Lung (tissue), 12 donors: ENCODE measurements around the gene ZNF648. TPM values are rescaled to one million over a fixed set of nuclear protein-coding genes. Genes with fewer than 3 reads are reported as not detected.
"Not testable (repeated sequence)": the region's sequence is repeated elsewhere in the genome, so short reads cannot be mapped to it uniquely, and the experiment has no call there.

Experiments used
- ATAC-seq: fragments of 200-7000 bp; cut with Tn5 transposase; one replicate; pipeline ENCODE4 v1.9.1; 2020; ENCODE audit warnings: moderate number of reproducible peaks; ENCODE audit not compliant: insufficient read depth, low FRiP score
- DNase-seq, 3 donors: peaks; one replicate each; pipeline ENCODE4 v3.0.0-alpha.2; 2013 to 2017
- H3K27ac ChIP-seq, 2 donors: one replicate each; pipeline ENCODE4 v1.5.1; 2013; ENCODE audit warnings: mild to moderate bottlenecking in 2 of 2, moderate library complexity in 2 of 2, control low read depth in 1 of 2, inconsistent platforms in 1 of 2, low read depth in 1 of 2, low read length in 1 of 2
- H3K27me3 ChIP-seq, 3 donors: one replicate each; pipeline ENCODE4 v1.5.1; 2013; ENCODE audit warnings: low read length in 2 of 3; ENCODE audit not compliant: control insufficient read depth in 3 of 3, insufficient read depth in 3 of 3
- H3K36me3 ChIP-seq, 4 donors: one replicate each; pipeline ENCODE4 v1.5.1; 2013; ENCODE audit warnings: low read length in 4 of 4, mild to moderate bottlenecking in 1 of 4, moderate library complexity in 1 of 4; ENCODE audit not compliant: control insufficient read depth in 4 of 4, insufficient read depth in 4 of 4
- H3K4me1 ChIP-seq, 5 donors: one replicate each; pipeline ENCODE4 v1.5.1; 2013; ENCODE audit warnings: low read length in 5 of 5, mild to moderate bottlenecking in 2 of 5, moderate library complexity in 1 of 5; ENCODE audit not compliant: control insufficient read depth in 5 of 5, insufficient read depth in 5 of 5
- H3K4me3 ChIP-seq: one replicate; pipeline ENCODE4 v1.5.1; 2013; ENCODE audit warnings: mild to moderate bottlenecking, control low read depth, moderate library complexity
- H3K9ac ChIP-seq, 2 donors: one replicate each; pipeline ENCODE4 v1.5.1; 2013; ENCODE audit warnings: low read length in 2 of 2, control low read depth in 1 of 2; ENCODE audit not compliant: insufficient read depth in 1 of 2
- H3K9me3 ChIP-seq, 4 donors: one replicate each; pipeline ENCODE4 v1.5.1; 2013; ENCODE audit warnings: low read length in 3 of 4, mild to moderate bottlenecking in 1 of 4, moderate library complexity in 1 of 4; ENCODE audit not compliant: control insufficient read depth in 4 of 4, insufficient read depth in 3 of 4
- WGBS, 2 donors: extraction: QIAGEN DNeasy Blood & Tissue Kit; methylation state at CpG; one replicate each; pipeline ENCODE4 v1.1.7; 2013; 5-methylcytosine and 5-hydroxymethylcytosine counted together
- polyA plus RNA-seq, 2 donors: library from polyadenylated mRNA; stranded (reverse); fragments of 200-250 nt; gene quantifications; one replicate each; pipeline ENCODE4 v1.2.1, GENCODE V29; 2013
- total RNA-seq, 2 donors: library from RNA; depleted of rRNA in 1 of 2; stranded (reverse); fragments of >200 nt in 1 of 2; gene quantifications; one replicate each; pipeline ENCODE4 v1.2.1, GENCODE V29; 2014 to 2021
- TF ChIP-seq, protein P1 (sequence below): IDR thresholded peaks from 2 replicates; pipeline ENCODE4 v1.5.1; 2012; ENCODE audit warnings: mild to moderate bottlenecking; ENCODE audit errors: control extremely low read depth, extremely low read depth
- donor health status: control.
- donor health status: control.
- donor health status: Bipolar disorder and iron deficiency.
- donor health status: healthy.
- donor health status: DM: yes; HTN: yes; CAD: no.

The ZNF648 gene
- total and polyA plus RNA-seq, 4 donors: 0.09 to 0.21 (median 0.20) TPM; not detected in 1

- Histone ChIP-seq H3K27ac (no peak overlapping the region), H3K9ac (no peak overlapping the region), H3K4me1 (no peaks in the 10 kb centered on the region), H3K36me3 (no peaks in the 10 kb centered on the region), H3K27me3 (no peaks in the 10 kb centered on the region), H3K9me3 (no peaks in the 10 kb centered on the region), H3K4me3 (no peak overlapping the region)
- TF ChIP-seq, protein P1, sequence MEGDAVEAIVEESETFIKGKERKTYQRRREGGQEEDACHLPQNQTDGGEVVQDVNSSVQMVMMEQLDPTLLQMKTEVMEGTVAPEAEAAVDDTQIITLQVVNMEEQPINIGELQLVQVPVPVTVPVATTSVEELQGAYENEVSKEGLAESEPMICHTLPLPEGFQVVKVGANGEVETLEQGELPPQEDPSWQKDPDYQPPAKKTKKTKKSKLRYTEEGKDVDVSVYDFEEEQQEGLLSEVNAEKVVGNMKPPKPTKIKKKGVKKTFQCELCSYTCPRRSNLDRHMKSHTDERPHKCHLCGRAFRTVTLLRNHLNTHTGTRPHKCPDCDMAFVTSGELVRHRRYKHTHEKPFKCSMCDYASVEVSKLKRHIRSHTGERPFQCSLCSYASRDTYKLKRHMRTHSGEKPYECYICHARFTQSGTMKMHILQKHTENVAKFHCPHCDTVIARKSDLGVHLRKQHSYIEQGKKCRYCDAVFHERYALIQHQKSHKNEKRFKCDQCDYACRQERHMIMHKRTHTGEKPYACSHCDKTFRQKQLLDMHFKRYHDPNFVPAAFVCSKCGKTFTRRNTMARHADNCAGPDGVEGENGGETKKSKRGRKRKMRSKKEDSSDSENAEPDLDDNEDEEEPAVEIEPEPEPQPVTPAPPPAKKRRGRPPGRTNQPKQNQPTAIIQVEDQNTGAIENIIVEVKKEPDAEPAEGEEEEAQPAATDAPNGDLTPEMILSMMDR: no peak
- 76 to 85% methylated on average over 3 of the region's 3 CpGs for WGBS, 2 donors
- peak in 1 of 3 donors; percentile 40 for DNase-seq
- ATAC-seq: no peak
Observed at GRCh38 chr1:182102043-182102416, 40.5 kb upstream of the ZNF648 start.

GRCh38 chr1:182101415-182102042 lies 40.0 kb upstream of the ZNF648 start:
- Histone ChIP-seq H3K4me3 (no peak overlapping the region), H3K27ac (no peak overlapping the region), H3K9ac (no peak overlapping the region), H3K27me3 (no peaks in the 10 kb centered on the region), H3K4me1 (no peaks in the 10 kb centered on the region), H3K9me3 (no peaks in the 10 kb centered on the region), H3K36me3 (no peaks in the 10 kb centered on the region)
- 39 to 40% methylated on average over 8 of the region's 8 CpGs for WGBS, 2 donors
- TF ChIP-seq, protein P1: no peak
- ATAC-seq (no peak), DNase-seq (peak; percentile 40 to 56 (median 51))

- TF ChIP-seq, protein P1: no peak
- DNase-seq (no peak), ATAC-seq (no peak)
- no peak overlapping the region for H3K9ac ChIP-seq
- no peak overlapping the region for H3K27ac ChIP-seq
- 90 to 93% methylated on average over 4 of the region's 4 CpGs for WGBS, 2 donors
- H3K4me3 ChIP-seq: no peak overlapping the region
- H3K27me3 ChIP-seq: no peaks in the 10 kb centered on the region
- H3K36me3 ChIP-seq: no peaks in the 10 kb centered on the region
- no peaks in the 10 kb centered on the region for H3K9me3 ChIP-seq
- H3K4me1 ChIP-seq: no peaks in the 10 kb centered on the region
Observed at GRCh38 chr1:182098301-182098700, 36.8 kb upstream of the ZNF648 start.

DNA sequence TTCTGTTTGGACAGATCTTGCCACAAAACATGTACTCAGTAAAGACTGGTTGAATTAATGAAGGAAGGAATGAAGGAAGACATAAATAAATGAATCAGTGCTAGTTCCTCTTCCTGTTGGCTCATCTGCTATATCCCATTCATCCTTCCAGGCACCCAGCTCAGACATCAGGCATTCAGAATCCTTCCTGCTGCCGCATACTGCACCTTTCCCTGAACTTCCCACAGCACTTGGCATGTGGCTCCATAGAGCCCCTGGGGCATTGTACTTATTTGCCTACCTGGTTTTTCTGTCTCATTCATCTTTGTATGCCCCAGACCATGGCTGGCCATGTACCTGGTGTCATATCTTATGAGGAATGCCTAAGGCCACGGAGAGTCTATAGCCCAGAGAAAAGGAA lies 34.4 kb upstream of the ZNF648 start:
- no peak overlapping the region for H3K4me3 ChIP-seq
- 75 to 83% methylated on average over 2 of the region's 2 CpGs for WGBS, 2 donors
- TF ChIP-seq, protein P1: no peak
- no peaks in the 10 kb centered on the region for H3K27me3 ChIP-seq
- DNase-seq: no peak
- H3K9me3 ChIP-seq: no peaks in the 10 kb centered on the region
- no peaks in the 10 kb centered on the region for H3K36me3 ChIP-seq
- ATAC-seq: no peak
- H3K4me1 ChIP-seq: peaks cover 0 to 2% (median 0%) of the 10 kb centered on the region in 5 donors
- H3K27ac ChIP-seq: no peak overlapping the region
- no peak overlapping the region for H3K9ac ChIP-seq

GRCh38 chr1:182094514-182095005 lies 33.0 kb upstream of the ZNF648 start:
- not testable (repeated sequence) for H3K27ac ChIP-seq, H3K9ac ChIP-seq, DNase-seq, H3K4me1 ChIP-seq, ATAC-seq, H3K4me3 ChIP-seq, H3K9me3 ChIP-seq, H3K36me3 ChIP-seq, H3K27me3 ChIP-seq
- 79 to 83% methylated on average over 5 of the region's 5 CpGs for WGBS, 2 donors
